Nephron progenitor cell (in vitro differentiated cells): Measurements from ENCODE around the gene TXNRD2.

Experiments
- DNase-seq: peaks from one replicate; pipeline ENCODE4 v3.0.0; 2021
- H3K27ac Mint-ChIP-seq: 2 replicates; pipeline ENCODE4 v1.8.0; 2021; ENCODE audit warnings: mild to moderate bottlenecking, moderate library complexity, mixed read lengths
- H3K27me3 Mint-ChIP-seq: 2 replicates; pipeline ENCODE4 v1.8.0; 2021; ENCODE audit warnings: mild to moderate bottlenecking, low read depth, mixed read lengths; ENCODE audit not compliant: poor library complexity
- H3K36me3 Mint-ChIP-seq: 2 replicates; pipeline ENCODE4 v1.8.0; 2021; ENCODE audit warnings: low read depth, mixed read lengths
- H3K4me1 Mint-ChIP-seq: 2 replicates; pipeline ENCODE4 v1.8.0; 2021; ENCODE audit warnings: mixed read lengths
- H3K4me3 Mint-ChIP-seq: 2 replicates; pipeline ENCODE4 v1.8.0; 2021; ENCODE audit warnings: mild to moderate bottlenecking, moderate library complexity, mixed read lengths
- H3K9me3 Mint-ChIP-seq: 2 replicates; pipeline ENCODE4 v1.8.0; 2021; ENCODE audit warnings: mild to moderate bottlenecking, moderate library complexity, mixed read lengths
- CTCF ChIP-seq: fragments of 200-600 bp; sonication (generic); IDR thresholded peaks from 2 replicates; pipeline ENCODE4 v1.5.0; 2021; ENCODE audit warnings: antibody characterized with exemption

The TXNRD2 gene

GRCh38 chr22:19957445-19957844 lies 15.8 kb upstream of the TXNRD2 start:
- no peak overlapping the region for H3K27ac Mint-ChIP-seq
- H3K27me3 Mint-ChIP-seq, result peaks cover 6% of the 10 kb centered on the region
- no peaks in the 10 kb centered on the region for H3K9me3 Mint-ChIP-seq
- peaks cover 44% of the 10 kb centered on the region for H3K4me1 Mint-ChIP-seq
- DNase-seq, result no peak
- H3K4me3 Mint-ChIP-seq, result no peak overlapping the region
- H3K36me3 Mint-ChIP-seq, result no peaks in the 10 kb centered on the region
- TF ChIP-seq CTCF, result no peak

GRCh38 chr22:19955241-19956128 lies 13.9 kb upstream of the TXNRD2 start:
- DNase-seq, result no peak
- TF ChIP-seq CTCF, result no peak
- no peak overlapping the region for H3K27ac Mint-ChIP-seq
- H3K4me1 Mint-ChIP-seq, result peaks cover 50% of the 10 kb centered on the region
- peaks cover 6% of the 10 kb centered on the region for H3K27me3 Mint-ChIP-seq
- H3K9me3 Mint-ChIP-seq, result no peaks in the 10 kb centered on the region
- H3K4me3 Mint-ChIP-seq, result no peak overlapping the region
- H3K36me3 Mint-ChIP-seq, result peaks cover 11% of the 10 kb centered on the region

GRCh38 chr22:19951346-19951745 lies 9.7 kb upstream of the TXNRD2 start:
- Mint-ChIP-seq H3K9me3 (no peaks in the 10 kb centered on the region), H3K4me3 (no peak overlapping the region), H3K27me3 (no peaks in the 10 kb centered on the region), H3K36me3 (peaks cover 14% of the 10 kb centered on the region), H3K27ac (peak overlapping the region; percentile 8), H3K4me1 (peaks cover 41% of the 10 kb centered on the region)
- no peak for DNase-seq
- TF ChIP-seq CTCF, result no peak

GRCh38 chr22:19948057-19948760 lies 6.6 kb upstream of the TXNRD2 start:
- no peak for DNase-seq
- H3K4me3 Mint-ChIP-seq, result no peak overlapping the region
- no peak overlapping the region for H3K27ac Mint-ChIP-seq
- TF ChIP-seq CTCF, result peak; percentile 5
- H3K4me1 Mint-ChIP-seq, result peaks cover 37% of the 10 kb centered on the region
- peaks cover 20% of the 10 kb centered on the region for H3K36me3 Mint-ChIP-seq
- H3K9me3 Mint-ChIP-seq, result peaks cover 4% of the 10 kb centered on the region
- H3K27me3 Mint-ChIP-seq, result no peaks in the 10 kb centered on the region

- peaks cover 5% of the 10 kb centered on the region for H3K27me3 Mint-ChIP-seq
- DNase-seq, result no peak
- peaks cover 4% of the 10 kb centered on the region for H3K9me3 Mint-ChIP-seq
- H3K4me1 Mint-ChIP-seq, result peaks cover 39% of the 10 kb centered on the region
- H3K36me3 Mint-ChIP-seq, result peaks cover 6% of the 10 kb centered on the region
- no peak for TF ChIP-seq CTCF
- H3K27ac Mint-ChIP-seq, result peak overlapping the region; percentile 84
- H3K4me3 Mint-ChIP-seq, result peak overlapping the region; percentile 93
Measured at GRCh38 chr22:19943082-19944026, 1.7 kb upstream of the TXNRD2 start.
